ENCODE measurements around the gene INSL3.

INSL3 gene

GRCh38 chr19:17832443-17833208, 11.3 kb upstream of the INSL3 start:
- peak overlapping the region; percentile 13 for H3K23ac ChIP-seq (ENCODE audit: low read depth, low read length, poor library complexity)
- H3K4ac ChIP-seq (ENCODE audit: low read length): no peak overlapping the region
- H3K14ac ChIP-seq (ENCODE audit: low read length): no peak overlapping the region
- H4K91ac ChIP-seq (ENCODE audit: low read depth, low read length, poor library complexity): no peak overlapping the region
- H3K4me1 ChIP-seq (ENCODE audit: control insufficient read depth in 2 of 2, insufficient read depth in 1 of 2, low read depth in 1 of 2, low read length in 2 of 2): peaks cover 7 to 19% of the 10 kb centered on the region in 2 donors
- H3K9ac ChIP-seq (ENCODE audit: low read depth, low read length, poor library complexity): no peak overlapping the region
- no peak overlapping the region for H3K27ac ChIP-seq (replicated peaks; ENCODE audit: low read length)
- H2BK5ac ChIP-seq (ENCODE audit: low read length): no peak overlapping the region
- no peak overlapping the region for H3K4me3 ChIP-seq (ENCODE audit: low read length in 2 of 2)
- H3K18ac ChIP-seq (ENCODE audit: low read length): no peak overlapping the region
- H3K36me3 ChIP-seq (replicated peaks in 1 of 2; ENCODE audit: control insufficient read depth in 2 of 2, insufficient read depth in 2 of 2, low read length in 2 of 2): no peaks in the 10 kb centered on the region
- H3K9me3 ChIP-seq (replicated peaks in 1 of 2; ENCODE audit: control insufficient read depth in 2 of 2, insufficient read depth in 1 of 2, low read depth in 1 of 2, low read length in 2 of 2): no peaks in the 10 kb centered on the region
- WGBS, 2 donors (ENCODE audit: extremely low coverage in 2 of 2, insufficient read length in 2 of 2, insufficient replicate concordance in 1 of 2): no CpG with 5 or more reads among the region's 17 CpGs
- DNase-seq (ENCODE audit: low spot score): no peak
- no peak overlapping the region for H2BK120ac ChIP-seq (ENCODE audit: low read depth, low read length)
- H3K79me1 ChIP-seq (ENCODE audit: low read depth, low read length): no peaks in the 10 kb centered on the region
- H4K8ac ChIP-seq (ENCODE audit: low read depth, low read length): no peak overlapping the region
- H2BK15ac ChIP-seq (ENCODE audit: low read length): no peak overlapping the region
- H3K27me3 ChIP-seq (ENCODE audit: control insufficient read depth in 3 of 3, insufficient read depth in 3 of 3, low read depth in 1 of 3, low read length in 3 of 3): peaks cover 0 to 5% (median 0%) of the 10 kb centered on the region in 3 experiments
- peak overlapping the region; percentile 77 for H2AK5ac ChIP-seq (ENCODE audit: low read depth, low read length)
- no peak overlapping the region for H3K4me2 ChIP-seq (ENCODE audit: insufficient read depth, low read length, poor library complexity, severe bottlenecking)
- no peak overlapping the region for H2AFZ ChIP-seq (ENCODE audit: low read length)
- H2BK12ac ChIP-seq (ENCODE audit: low read length): no peak overlapping the region

- Histone ChIP-seq H2AFZ (ENCODE audit: low read length) (peak overlapping the region; percentile 62), H3K4me1 (ENCODE audit: control insufficient read depth in 2 of 2, insufficient read depth in 1 of 2, low read depth in 1 of 2, low read length in 2 of 2) (peaks cover 7 to 19% of the 10 kb centered on the region in 2 donors), H4K8ac (ENCODE audit: low read depth, low read length) (no peak overlapping the region), H3K27me3 (ENCODE audit: control insufficient read depth in 3 of 3, insufficient read depth in 3 of 3, low read depth in 1 of 3, low read length in 3 of 3) (peaks cover 0 to 5% (median 0%) of the 10 kb centered on the region in 3 experiments), H3K9ac (ENCODE audit: low read depth, low read length, poor library complexity) (no peak overlapping the region), H3K27ac (replicated peaks; ENCODE audit: low read length) (peak overlapping the region; percentile 32), H2BK12ac (ENCODE audit: low read length) (peak overlapping the region; percentile 94), H3K4ac (ENCODE audit: low read length) (peak overlapping the region; percentile 53), H2AK5ac (ENCODE audit: low read depth, low read length) (peak overlapping the region; percentile 97), H3K79me1 (ENCODE audit: low read depth, low read length) (no peaks in the 10 kb centered on the region), H2BK15ac (ENCODE audit: low read length) (peak overlapping the region; percentile 69), H4K91ac (ENCODE audit: low read depth, low read length, poor library complexity) (no peak overlapping the region), H2BK5ac (ENCODE audit: low read length) (peak overlapping the region; percentile 53), H3K36me3 (replicated peaks in 1 of 2; ENCODE audit: control insufficient read depth in 2 of 2, insufficient read depth in 2 of 2, low read length in 2 of 2) (no peaks in the 10 kb centered on the region), H2BK120ac (ENCODE audit: low read depth, low read length) (peak overlapping the region; percentile 56), H3K9me3 (replicated peaks in 1 of 2; ENCODE audit: control insufficient read depth in 2 of 2, insufficient read depth in 1 of 2, low read depth in 1 of 2, low read length in 2 of 2) (no peaks in the 10 kb centered on the region), H3K4me2 (ENCODE audit: insufficient read depth, low read length, poor library complexity, severe bottlenecking) (peak overlapping the region; percentile 40), H3K14ac (ENCODE audit: low read length) (peak overlapping the region; percentile 71), H3K4me3 (ENCODE audit: low read length in 2 of 2) (peak overlapping the region in 1 of 2 donors; percentile 75), H3K23ac (ENCODE audit: low read depth, low read length, poor library complexity) (peak overlapping the region; percentile 96), H3K18ac (ENCODE audit: low read length) (peak overlapping the region; percentile 96)
- WGBS, 2 donors (ENCODE audit: extremely low coverage in 2 of 2, insufficient read length in 2 of 2, insufficient replicate concordance in 1 of 2): no CpG with 5 or more reads among the region's 25 CpGs
- DNase-seq (ENCODE audit: low spot score): no peak
These were observed 10.1 kb upstream of the INSL3 start for GRCh38 chr19:17831419-17831888.

DNA sequence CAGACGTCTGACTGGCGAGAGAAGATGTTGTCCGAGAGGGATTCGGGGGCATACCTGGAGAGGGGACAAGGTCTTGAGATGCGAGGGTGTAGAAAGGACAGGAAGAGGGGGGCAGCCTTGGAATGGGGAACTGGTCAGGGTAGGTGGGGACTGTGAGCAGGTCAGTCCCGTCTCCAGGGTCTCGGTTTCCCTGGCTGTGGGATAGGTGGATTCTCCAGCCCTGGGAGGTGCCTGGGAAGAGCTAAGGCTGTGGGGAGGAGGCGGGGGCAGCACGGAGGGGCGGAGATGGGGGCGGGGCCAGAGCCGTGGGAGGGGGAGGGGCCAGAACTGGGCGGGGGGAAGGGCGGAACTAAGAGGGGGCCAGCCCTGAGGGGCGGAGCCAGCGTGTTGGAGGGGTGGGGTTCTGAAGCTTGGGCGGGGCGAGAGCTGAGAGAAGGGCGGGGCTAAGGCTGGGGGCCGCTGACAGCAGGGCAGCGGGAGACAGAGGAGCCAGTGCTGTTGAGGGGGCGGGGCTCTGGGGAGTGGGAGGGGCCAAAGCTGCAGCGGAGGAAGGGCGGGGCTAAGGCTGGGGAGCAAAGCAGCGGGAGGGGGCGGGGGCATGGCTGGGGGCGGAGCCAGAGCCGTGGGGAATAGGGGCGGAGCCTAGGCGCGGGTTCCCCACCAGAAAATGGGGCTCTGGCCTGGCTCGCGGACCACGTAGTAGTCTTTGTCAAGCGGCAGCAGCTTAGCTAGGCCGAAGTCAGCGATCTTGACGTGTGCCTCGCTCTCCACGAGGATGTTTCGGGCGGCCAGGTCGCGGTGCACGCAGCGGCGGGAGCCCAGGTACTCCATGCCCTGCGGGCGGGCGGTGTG, 9.5 kb upstream of the INSL3 start:
- Histone ChIP-seq H3K14ac (ENCODE audit: low read length) (peak overlapping the region; percentile 38), H4K8ac (ENCODE audit: low read depth, low read length) (no peak overlapping the region), H3K4me3 (ENCODE audit: low read length in 2 of 2) (peak overlapping the region; percentile 15 to 80), H3K18ac (ENCODE audit: low read length) (peak overlapping the region; percentile 96), H3K27me3 (ENCODE audit: control insufficient read depth in 3 of 3, insufficient read depth in 3 of 3, low read depth in 1 of 3, low read length in 3 of 3) (peaks cover 0 to 3% (median 0%) of the 10 kb centered on the region in 3 experiments), H3K23ac (ENCODE audit: low read depth, low read length, poor library complexity) (peak overlapping the region; percentile 96), H2BK12ac (ENCODE audit: low read length) (peak overlapping the region; percentile 94), H3K4me1 (ENCODE audit: control insufficient read depth in 2 of 2, insufficient read depth in 1 of 2, low read depth in 1 of 2, low read length in 2 of 2) (peaks cover 7 to 19% of the 10 kb centered on the region in 2 donors), H2AFZ (ENCODE audit: low read length) (peak overlapping the region; percentile 86), H3K27ac (replicated peaks; ENCODE audit: low read length) (peak overlapping the region; percentile 96), H3K36me3 (replicated peaks in 1 of 2; ENCODE audit: control insufficient read depth in 2 of 2, insufficient read depth in 2 of 2, low read length in 2 of 2) (no peaks in the 10 kb centered on the region), H3K9ac (ENCODE audit: low read depth, low read length, poor library complexity) (peak overlapping the region; percentile 87), H4K91ac (ENCODE audit: low read depth, low read length, poor library complexity) (no peak overlapping the region), H3K4me2 (ENCODE audit: insufficient read depth, low read length, poor library complexity, severe bottlenecking) (peak overlapping the region; percentile 89), H2AK5ac (ENCODE audit: low read depth, low read length) (peak overlapping the region; percentile 97), H2BK120ac (ENCODE audit: low read depth, low read length) (peak overlapping the region; percentile 56), H2BK15ac (ENCODE audit: low read length) (peak overlapping the region; percentile 97), H2BK5ac (ENCODE audit: low read length) (peak overlapping the region; percentile 93), H3K9me3 (replicated peaks in 1 of 2; ENCODE audit: control insufficient read depth in 2 of 2, insufficient read depth in 1 of 2, low read depth in 1 of 2, low read length in 2 of 2) (no peaks in the 10 kb centered on the region), H3K4ac (ENCODE audit: low read length) (no peak overlapping the region), H3K79me1 (ENCODE audit: low read depth, low read length) (no peaks in the 10 kb centered on the region)
- DNase-seq (ENCODE audit: low spot score): peak; percentile 84
- WGBS, 2 donors (ENCODE audit: extremely low coverage in 2 of 2, insufficient read length in 2 of 2, insufficient replicate concordance in 1 of 2): no CpG with 5 or more reads among the region's 50 CpGs
